Upper lobe of right lung (tissue), 1 donor: ENCODE measurements around the gene IGDCC3. TPM values are rescaled to one million over a fixed set of nuclear protein-coding genes. Genes with fewer than 3 reads are reported as not detected.

Experiments used
- ATAC-seq: fragments of 200-7000 bp; cut with Tn5 transposase; one replicate; pipeline ENCODE4 v1.9.1; 2020; ENCODE audit warnings: mild to moderate bottlenecking, moderate library complexity
- DNase-seq: peaks from one replicate; pipeline ENCODE4 v3.0.0-alpha.2; 2020
- H3K27ac ChIP-seq: fragments of 200-600 bp; one replicate; pipeline ENCODE4 v1.8.0; 2022
- H3K27me3 ChIP-seq: fragments of 200-600 bp; one replicate; pipeline ENCODE4 v1.8.0; 2022; ENCODE audit warnings: mild to moderate bottlenecking
- H3K36me3 ChIP-seq: fragments of 200-600 bp; one replicate; pipeline ENCODE4 v1.8.0; 2022
- H3K4me1 ChIP-seq: fragments of 200-600 bp; one replicate; pipeline ENCODE4 v1.8.0; 2022
- H3K4me3 ChIP-seq: fragments of 200-600 bp; one replicate; pipeline ENCODE4 v1.8.0; 2022; ENCODE audit warnings: mild to moderate bottlenecking
- H3K9me3 ChIP-seq: fragments of 200-600 bp; one replicate; pipeline ENCODE4 v1.8.0; 2022
- intact Hi-C: fragments of 100-400 bp; cut with DNase I; formaldehyde crosslinking; loops from one replicate; pipeline ENCODE4 v1.11.0; 2022
- total RNA-seq: library from RNA; stranded (reverse); fragmentation: NEBNext Ultra II Directional; extraction: Animal tissue kit (Norgen Biotek cat#: 25700); gene quantifications from one replicate; pipeline ENCODE4 v1.2.1, GENCODE V29; 2021
- TF ChIP-seq, protein P1 (sequence below): fragments of 200-600 bp; IDR thresholded peaks from one replicate; pipeline ENCODE4 v1.8.0; 2022; ENCODE audit warnings: antibody characterized with exemption
- donor health status: DM: no; HTN: yes; CAD: no; lungs with severe emphysema.

Gene IGDCC3
- total RNA-seq, 1 donor from 2014 or later: not detected

DNA sequence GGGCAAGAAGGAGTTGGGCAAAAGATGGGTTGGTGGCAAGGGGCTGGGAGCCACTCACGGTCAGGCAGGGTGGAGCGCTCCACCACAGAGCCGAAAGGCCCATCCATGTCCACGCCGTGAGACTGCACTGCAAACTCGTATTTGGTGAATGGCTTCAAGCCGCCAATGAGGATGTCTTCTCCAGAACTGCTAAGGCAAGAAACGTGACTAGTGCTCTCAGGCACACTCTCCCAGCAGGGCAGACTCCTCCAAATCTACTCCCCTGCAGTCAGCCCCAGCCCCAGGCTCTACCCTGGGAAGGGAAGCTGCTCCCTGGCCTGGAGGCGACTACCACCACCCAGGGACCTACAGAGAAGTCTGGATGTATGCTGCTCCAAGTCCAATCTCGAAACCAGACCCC is 11.4 kb upstream of the IGDCC3 start:
- intact Hi-C loops: no loop called here
- DNase-seq (no peak), ATAC-seq (no peak)
- H3K9me3 ChIP-seq: no peaks in the 10 kb centered on the region
- no peaks in the 10 kb centered on the region for H3K36me3 ChIP-seq
- H3K4me1 ChIP-seq: no peaks in the 10 kb centered on the region
- H3K4me3 ChIP-seq: no peak overlapping the region
- no peak overlapping the region for H3K27ac ChIP-seq
- peaks cover 8% of the 10 kb centered on the region for H3K27me3 ChIP-seq
- TF ChIP-seq, protein P1, sequence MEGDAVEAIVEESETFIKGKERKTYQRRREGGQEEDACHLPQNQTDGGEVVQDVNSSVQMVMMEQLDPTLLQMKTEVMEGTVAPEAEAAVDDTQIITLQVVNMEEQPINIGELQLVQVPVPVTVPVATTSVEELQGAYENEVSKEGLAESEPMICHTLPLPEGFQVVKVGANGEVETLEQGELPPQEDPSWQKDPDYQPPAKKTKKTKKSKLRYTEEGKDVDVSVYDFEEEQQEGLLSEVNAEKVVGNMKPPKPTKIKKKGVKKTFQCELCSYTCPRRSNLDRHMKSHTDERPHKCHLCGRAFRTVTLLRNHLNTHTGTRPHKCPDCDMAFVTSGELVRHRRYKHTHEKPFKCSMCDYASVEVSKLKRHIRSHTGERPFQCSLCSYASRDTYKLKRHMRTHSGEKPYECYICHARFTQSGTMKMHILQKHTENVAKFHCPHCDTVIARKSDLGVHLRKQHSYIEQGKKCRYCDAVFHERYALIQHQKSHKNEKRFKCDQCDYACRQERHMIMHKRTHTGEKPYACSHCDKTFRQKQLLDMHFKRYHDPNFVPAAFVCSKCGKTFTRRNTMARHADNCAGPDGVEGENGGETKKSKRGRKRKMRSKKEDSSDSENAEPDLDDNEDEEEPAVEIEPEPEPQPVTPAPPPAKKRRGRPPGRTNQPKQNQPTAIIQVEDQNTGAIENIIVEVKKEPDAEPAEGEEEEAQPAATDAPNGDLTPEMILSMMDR: no peak

DNA sequence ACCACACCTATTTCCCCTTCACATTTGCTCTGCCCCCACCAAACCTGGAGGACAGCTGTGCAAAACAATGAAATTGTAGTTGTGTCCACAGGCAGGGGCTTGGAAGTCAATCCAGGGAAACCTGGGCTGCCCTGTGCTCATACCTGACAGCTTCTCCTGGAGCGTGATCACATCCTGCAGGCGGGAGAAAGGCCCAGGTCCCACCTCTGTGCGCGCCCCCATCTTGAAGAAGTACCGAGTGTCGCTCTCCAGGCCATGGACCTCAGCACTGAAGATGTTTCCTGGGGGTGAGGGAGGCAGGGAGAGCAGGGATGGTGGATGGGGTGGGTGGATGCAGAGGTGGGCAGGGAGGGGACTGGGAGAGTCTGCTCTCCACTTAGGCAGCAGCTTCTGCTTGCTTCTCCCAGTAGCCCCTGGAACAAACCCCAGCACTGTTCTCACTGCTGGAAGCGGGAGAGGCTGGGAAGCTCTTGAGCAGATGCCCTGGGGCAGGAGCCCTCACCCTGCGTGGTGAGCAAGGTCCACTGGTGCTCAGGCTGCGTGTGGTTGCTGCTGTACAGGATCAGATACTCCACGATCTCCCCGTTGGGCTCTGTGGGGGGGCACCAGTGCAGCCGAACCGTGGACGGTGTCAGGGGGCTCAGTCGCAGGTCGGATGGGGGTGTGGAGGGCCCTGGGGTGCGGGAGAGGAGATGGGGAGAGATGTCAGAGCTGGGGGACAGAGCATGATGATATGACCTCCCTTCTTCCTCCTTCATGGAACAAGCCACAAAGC is 10.7 kb upstream of the IGDCC3 start:
- no peak overlapping the region for H3K4me3 ChIP-seq
- intact Hi-C loops: no loop called here
- no peak overlapping the region for H3K27ac ChIP-seq
- H3K27me3 ChIP-seq: peaks cover 5% of the 10 kb centered on the region
- H3K9me3 ChIP-seq: no peaks in the 10 kb centered on the region
- DNase-seq: no peak
- TF ChIP-seq, protein P1: no peak
- H3K36me3 ChIP-seq: no peaks in the 10 kb centered on the region
- no peak for ATAC-seq
- H3K4me1 ChIP-seq: no peaks in the 10 kb centered on the region

DNA sequence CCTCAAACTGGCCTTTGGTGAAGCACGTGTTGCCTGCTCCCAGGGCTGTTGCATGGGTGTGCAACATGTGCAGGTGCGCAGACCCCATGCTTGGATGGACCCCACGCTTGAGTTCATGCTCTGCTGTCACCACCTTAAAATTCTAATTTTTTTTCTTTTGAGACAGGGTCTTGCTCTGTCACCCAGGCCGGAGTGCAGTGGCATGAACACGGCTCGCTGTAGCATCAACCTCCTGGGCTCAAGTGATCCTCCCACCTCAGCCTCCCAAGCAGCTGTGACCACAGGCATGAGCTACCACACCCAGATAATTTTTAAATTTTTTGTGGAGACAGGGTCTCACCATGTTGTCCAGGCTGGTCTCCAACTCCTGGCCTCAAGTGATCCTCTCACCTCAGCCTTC is 9.1 kb upstream of the IGDCC3 start:
- intact Hi-C loops: no loop called here
- Histone ChIP-seq H3K36me3 (no peaks in the 10 kb centered on the region), H3K27me3 (peaks cover 4% of the 10 kb centered on the region), H3K4me1 (no peaks in the 10 kb centered on the region), H3K27ac (no peak overlapping the region), H3K4me3 (no peak overlapping the region), H3K9me3 (no peaks in the 10 kb centered on the region)
- DNase-seq: no peak
- no peak for ATAC-seq
- TF ChIP-seq, protein P1: no peak

DNA sequence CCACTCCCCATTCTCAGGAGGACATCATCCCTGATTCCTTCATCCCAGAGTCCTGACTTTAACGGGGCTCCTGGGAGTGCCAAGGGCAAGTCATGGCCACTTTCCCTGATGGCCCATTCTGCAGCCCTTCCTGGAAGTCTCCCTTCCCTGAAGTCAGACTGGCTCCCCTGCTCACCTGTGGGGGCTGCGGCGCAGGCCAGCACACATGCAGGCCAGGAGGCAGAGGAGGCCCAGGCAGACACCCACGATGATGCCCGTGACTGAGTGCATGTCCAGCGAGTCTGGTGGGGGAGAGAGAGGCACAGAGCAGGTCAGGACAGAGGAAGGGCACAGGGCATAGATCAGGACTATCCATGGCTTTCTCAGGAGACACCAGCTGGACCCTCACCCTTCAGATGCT is 8.6 kb upstream of the IGDCC3 start:
- H3K4me1 ChIP-seq: no peaks in the 10 kb centered on the region
- H3K27ac ChIP-seq: no peak overlapping the region
- H3K4me3 ChIP-seq: no peak overlapping the region
- no peaks in the 10 kb centered on the region for H3K36me3 ChIP-seq
- DNase-seq (no peak), ATAC-seq (no peak)
- TF ChIP-seq, protein P1: no peak
- intact Hi-C loops: no loop called here
- no peaks in the 10 kb centered on the region for H3K9me3 ChIP-seq
- H3K27me3 ChIP-seq: peaks cover 8% of the 10 kb centered on the region

DNA sequence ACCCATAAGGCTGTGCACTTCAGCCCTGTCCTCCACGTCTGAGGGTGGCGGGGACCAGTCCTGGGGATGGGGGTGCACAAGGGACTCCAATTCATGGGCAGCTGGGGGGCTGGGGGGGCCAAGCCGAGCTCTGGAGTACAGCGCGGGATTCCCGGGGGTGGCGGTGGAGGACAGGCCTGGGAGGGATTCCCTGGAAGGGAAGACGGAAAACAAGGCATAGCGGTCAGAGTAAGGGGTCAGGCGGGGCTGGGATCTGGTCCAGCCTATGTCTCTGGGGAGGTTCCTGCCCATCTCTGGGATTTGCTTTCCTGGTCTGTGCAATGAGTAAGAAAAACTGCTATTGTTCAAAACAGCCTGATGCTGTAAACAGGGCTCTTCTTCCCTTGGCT is 8.1 kb upstream of the IGDCC3 start:
- peaks cover 13% of the 10 kb centered on the region for H3K27me3 ChIP-seq
- H3K4me3 ChIP-seq: no peak overlapping the region
- no peaks in the 10 kb centered on the region for H3K9me3 ChIP-seq
- no peaks in the 10 kb centered on the region for H3K4me1 ChIP-seq
- no peak for ATAC-seq
- no peaks in the 10 kb centered on the region for H3K36me3 ChIP-seq
- intact Hi-C loops: no loop called here
- TF ChIP-seq, protein P1: no peak
- DNase-seq: no peak
- H3K27ac ChIP-seq: no peak overlapping the region
